ENCODE results near the gene TEX101. TPM values are rescaled to one million over a fixed set of nuclear protein-coding genes. Genes with fewer than 3 reads are reported as not detected.
A peak's percentile ranks its signal among the peaks of the same experiment; 100 is the strongest.

TEX101 gene
- total RNA-seq, 4 donors from 2014 or later = not detected

GRCh38 chr19:43461303-43461702 is 46.6 kb downstream of the TEX101 start:
- peaks cover 12 to 29% (median 18%) of the 10 kb centered on the region in 3 donors for H3K27me3 ChIP-seq
- no peaks in the 10 kb centered on the region for H3K9me3 ChIP-seq
- ATAC-seq (no peak), DNase-seq (no peak)
- H3K4me3 ChIP-seq = no peak overlapping the region
- TF ChIP-seq CTCF (IDR thresholded peaks at IDR 0.05 in 4 of 5, conservative IDR thresholded peaks at IDR 0.05 in 1 of 5) (no peak), POLR2A (IDR thresholded peaks at IDR 0.05) (no peak)
- no peak overlapping the region for H3K27ac ChIP-seq
- H3K36me3 ChIP-seq = no peaks in the 10 kb centered on the region
- no peaks in the 10 kb centered on the region for H3K4me1 ChIP-seq
- in situ Hi-C loops (cut with MboI; ENCODE audit: low sequenced_read_pairs in 4 of 4) (no loop called here), intact Hi-C loops (cut with DNase I; ENCODE audit: low total_unique reads) (no loop called here)

- H3K4me1 ChIP-seq = no peaks in the 10 kb centered on the region
- no peak for ATAC-seq
- DNase-seq = no peak
- H3K36me3 ChIP-seq = no peaks in the 10 kb centered on the region
- H3K27ac ChIP-seq = no peak overlapping the region
- TF ChIP-seq CTCF (IDR thresholded peaks at IDR 0.05 in 4 of 5, conservative IDR thresholded peaks at IDR 0.05 in 1 of 5) (no peak), POLR2A (IDR thresholded peaks at IDR 0.05) (no peak)
- in situ Hi-C loops (cut with MboI; ENCODE audit: low sequenced_read_pairs in 4 of 4) (no loop called here), intact Hi-C loops (cut with DNase I; ENCODE audit: low total_unique reads) (no loop called here)
- H3K9me3 ChIP-seq = no peaks in the 10 kb centered on the region
- H3K4me3 ChIP-seq = no peak overlapping the region
- H3K27me3 ChIP-seq = peaks cover 12 to 35% (median 18%) of the 10 kb centered on the region in 3 donors
These were observed 47.7 kb downstream of the TEX101 start for GRCh38 chr19:43462383-43462782.

GRCh38 chr19:43462785-43463380 is 48.2 kb downstream of the TEX101 start:
- ATAC-seq = no peak
- Histone ChIP-seq H3K4me3 (peak overlapping the region; percentile 64 to 94 (median 68)), H3K9me3 (no peaks in the 10 kb centered on the region), H3K36me3 (no peaks in the 10 kb centered on the region), H3K4me1 (no peaks in the 10 kb centered on the region), H3K27ac (peak overlapping the region in 1 of 4 donors; percentile 80), H3K27me3 (peaks cover 12 to 35% (median 18%) of the 10 kb centered on the region in 3 donors)
- TF ChIP-seq POLR2A (IDR thresholded peaks at IDR 0.05) (no peak), CTCF (IDR thresholded peaks at IDR 0.05 in 4 of 5, conservative IDR thresholded peaks at IDR 0.05 in 1 of 5) (no peak)
- no peak for DNase-seq
- intact Hi-C loops (cut with DNase I; ENCODE audit: low total_unique reads) (loop anchor here (1.0 kb wide), 2 partner anchors 12 to 41 kb away; partner anchors contain the start of gene PHLDB3), in situ Hi-C loops (cut with MboI; ENCODE audit: low sequenced_read_pairs in 4 of 4) (no loop called here)

GRCh38 chr19:43463381-43464133 is 48.9 kb downstream of the TEX101 start:
- no peaks in the 10 kb centered on the region for H3K4me1 ChIP-seq
- no peaks in the 10 kb centered on the region for H3K9me3 ChIP-seq
- no peak for TF ChIP-seq CTCF (IDR thresholded peaks at IDR 0.05 in 4 of 5, conservative IDR thresholded peaks at IDR 0.05 in 1 of 5)
- TF ChIP-seq POLR2A (IDR thresholded peaks at IDR 0.05) = peak in 1 of 2 donors; percentile 36
- peak; percentile 91 to 95 for ATAC-seq
- intact Hi-C loops (cut with DNase I; ENCODE audit: low total_unique reads) = loop anchor here (1.0 kb wide), 2 partner anchors 12 to 41 kb away; partner anchors contain the start of gene PHLDB3
- peaks cover 12 to 35% (median 18%) of the 10 kb centered on the region in 3 donors for H3K27me3 ChIP-seq
- H3K4me3 ChIP-seq = peak overlapping the region; percentile 64 to 94 (median 68)
- H3K36me3 ChIP-seq = no peaks in the 10 kb centered on the region
- in situ Hi-C loops (cut with MboI; ENCODE audit: low sequenced_read_pairs in 4 of 4) = no loop called here
- DNase-seq = peak; percentile 85 to 90
- peak overlapping the region; percentile 67 to 80 (median 70) for H3K27ac ChIP-seq

Measured in gastrocnemius medialis (tissue), 4 donors.